WTC11 (cell line): ENCODE data around the gene RASSF1. TPM values are rescaled to one million over a fixed set of nuclear protein-coding genes. Genes with fewer than 3 reads are reported as not detected.

Experiments
- ATAC-seq: fragments of 200-7000 bp; cut with Tn5 transposase; 2 replicates; pipeline ENCODE4 v1.10.0; 2021; ENCODE audit warnings: mild to moderate bottlenecking, moderate library complexity
- CTCF ChIA-PET: fragments of 300-600 bp; sonication (Branson Sonifier 250); formaldehyde crosslinking; loops from one replicate; lab custom pipeline; 2021; ENCODE audit warnings: antibody characterized with exemption; lab: Charles Lee
- POLR2A ChIA-PET: fragments of 350-600 bp; sonication (Branson Sonifier 250); formaldehyde crosslinking; loops from one replicate; lab custom pipeline; 2021; ENCODE audit warnings: antibody characterized with exemption; lab: Charles Lee
- DNase-seq: peaks from one replicate; pipeline ENCODE4 v3.0.0; 2021; ENCODE audit warnings: low spot score
- H3K27ac Mint-ChIP-seq: 2 replicates; pipeline ENCODE4 v1.8.0; 2021; ENCODE audit warnings: mixed read lengths
- H3K27me3 Mint-ChIP-seq: 2 replicates; pipeline ENCODE4 v1.8.0; 2021; ENCODE audit warnings: low read depth, mild to moderate bottlenecking, moderate library complexity, mixed read lengths
- H3K36me3 Mint-ChIP-seq: 2 replicates; pipeline ENCODE4 v1.8.0; 2021; ENCODE audit warnings: mixed read lengths
- H3K4me1 Mint-ChIP-seq: 2 replicates; pipeline ENCODE4 v1.8.0; 2022; ENCODE audit warnings: mixed read lengths
- H3K4me3 Mint-ChIP-seq: 2 replicates; pipeline ENCODE4 v1.8.0; 2021; ENCODE audit warnings: mild to moderate bottlenecking, moderate library complexity, mixed read lengths
- H3K9me3 Mint-ChIP-seq: 2 replicates; pipeline ENCODE4 v1.8.0; 2021; ENCODE audit warnings: mixed read lengths
- ATF1 ChIP-seq: sonication (generic); formaldehyde crosslinking; IDR thresholded peaks from 2 replicates; pipeline ENCODE4 v1.8.1; 2023; ENCODE audit warnings: mild to moderate bottlenecking, moderate library complexity, missing genetic modification reagents
- CBFB ChIP-seq: sonication (generic); formaldehyde crosslinking; IDR thresholded peaks from 2 replicates; pipeline ENCODE4 v1.8.1; 2022; ENCODE audit warnings: mild to moderate bottlenecking, low read depth, missing genetic modification reagents
- E2F5 ChIP-seq: sonication (generic); formaldehyde crosslinking; IDR thresholded peaks from 2 replicates; pipeline ENCODE4 v1.8.1; 2022; ENCODE audit warnings: mild to moderate bottlenecking, moderate library complexity, missing genetic modification reagents
- GRHL2 ChIP-seq: fragments of 250-450 bp; sonication (Bioruptor Pico); IDR thresholded peaks from 2 replicates; pipeline ENCODE4 v1.8.0; 2022; ENCODE audit warnings: mild to moderate bottlenecking, moderate library complexity; ENCODE audit not compliant: insufficient replicate concordance, severe bottlenecking
- GTF2I ChIP-seq: fragments of 250-450 bp; sonication (Bioruptor Pico); conservative IDR thresholded peaks from 2 replicates; pipeline ENCODE4 v1.4.0; 2021; ENCODE audit warnings: mild to moderate bottlenecking
- JUN ChIP-seq: sonication (generic); formaldehyde crosslinking; IDR thresholded peaks from 2 replicates; pipeline ENCODE4 v1.8.0; 2023; ENCODE audit warnings: mild to moderate bottlenecking, missing genetic modification reagents
- KAT7 ChIP-seq: sonication (generic); formaldehyde crosslinking; IDR thresholded peaks from 2 replicates; pipeline ENCODE4 v1.8.1; 2023; ENCODE audit warnings: missing genetic modification reagents, mild to moderate bottlenecking, borderline replicate concordance
- MXD4 ChIP-seq: fragments of 250-450 bp; sonication (Bioruptor Pico); IDR thresholded peaks from 2 replicates; pipeline ENCODE4 v1.8.0; 2021; ENCODE audit warnings: mild to moderate bottlenecking, moderate library complexity, borderline replicate concordance
- MYBL2 ChIP-seq: sonication (generic); formaldehyde crosslinking; IDR thresholded peaks from 2 replicates; pipeline ENCODE4 v1.8.1; 2023; ENCODE audit warnings: mild to moderate bottlenecking, moderate library complexity, missing genetic modification reagents
- NFYB ChIP-seq: sonication (generic); formaldehyde crosslinking; conservative IDR thresholded peaks from 2 replicates; pipeline ENCODE4 v1.8.0; 2022; ENCODE audit warnings: low read depth, missing genetic modification reagents
- NR1H2 ChIP-seq: sonication (generic); formaldehyde crosslinking; IDR thresholded peaks from 2 replicates; pipeline ENCODE4 v1.9.0; 2021; ENCODE audit warnings: mild to moderate bottlenecking, moderate library complexity, missing genetic modification reagents
- NR2C2 ChIP-seq: sonication (generic); formaldehyde crosslinking; IDR thresholded peaks from 2 replicates; pipeline ENCODE4 v1.8.0; 2022; ENCODE audit warnings: mild to moderate bottlenecking, missing genetic modification reagents
- TP53 ChIP-seq: sonication (generic); formaldehyde crosslinking; IDR thresholded peaks from 2 replicates; pipeline ENCODE4 v1.8.1; 2023; ENCODE audit warnings: mild to moderate bottlenecking, missing genetic modification reagents
- ZBTB21 ChIP-seq: sonication (generic); formaldehyde crosslinking; IDR thresholded peaks from 2 replicates; pipeline ENCODE4 v1.8.1; 2023; ENCODE audit warnings: mild to moderate bottlenecking, missing genetic modification reagents, borderline replicate concordance
- ZMAT4 ChIP-seq: fragments of 250-450 bp; sonication (Bioruptor Pico); IDR thresholded peaks from 2 replicates; pipeline ENCODE4 v1.9.0; 2021; ENCODE audit warnings: mild to moderate bottlenecking
- ZNF219 ChIP-seq: sonication (generic); formaldehyde crosslinking; IDR thresholded peaks from 2 replicates; pipeline ENCODE4 v1.8.0; 2023; ENCODE audit warnings: missing genetic modification reagents, mild to moderate bottlenecking, borderline replicate concordance
- ZNF263 ChIP-seq: sonication (generic); formaldehyde crosslinking; IDR thresholded peaks from 2 replicates; pipeline ENCODE4 v1.8.1; 2022; ENCODE audit warnings: low read depth, mild to moderate bottlenecking, moderate library complexity, missing genetic modification reagents
- ZNF396 ChIP-seq: fragments of 250-450 bp; sonication (Bioruptor Pico); IDR thresholded peaks from 2 replicates; pipeline ENCODE4 v1.8.0; 2021; ENCODE audit warnings: mild to moderate bottlenecking, moderate library complexity, borderline replicate concordance
- ZNF423 ChIP-seq: fragments of 250-450 bp; sonication (Bioruptor Pico); IDR thresholded peaks from 2 replicates; pipeline ENCODE4 v2.1.2; 2022; ENCODE audit warnings: mild to moderate bottlenecking, moderate library complexity
- total RNA-seq: library from RNA; stranded (reverse); gene quantifications from 3 replicates; pipeline ENCODE4 v1.2.3, GENCODE V29; 2021
- TF ChIP-seq, protein P1 (sequence below): sonication (generic); formaldehyde crosslinking; IDR thresholded peaks from 2 replicates; pipeline ENCODE4 v1.8.0; 2022; ENCODE audit warnings: mild to moderate bottlenecking, missing genetic modification reagents
- TF ChIP-seq, protein P2 (sequence below): sonication (generic); formaldehyde crosslinking; IDR thresholded peaks from 2 replicates; pipeline ENCODE4 v1.8.1; 2023; ENCODE audit warnings: mild to moderate bottlenecking, missing genetic modification reagents
- TF ChIP-seq, protein P3 (sequence below): sonication (generic); formaldehyde crosslinking; IDR thresholded peaks from 2 replicates; pipeline ENCODE4 v1.8.0; 2022; ENCODE audit warnings: mild to moderate bottlenecking, missing genetic modification reagents
- TF ChIP-seq, protein P4 (sequence below): sonication (generic); formaldehyde crosslinking; conservative IDR thresholded peaks from 2 replicates; pipeline ENCODE4 v1.8.1; 2022; ENCODE audit warnings: mild to moderate bottlenecking, missing genetic modification reagents

RASSF1 gene
- total RNA-seq, 1 experiment from 2014 or later = 14.5 TPM

GRCh38 chr3:50323614-50324199, 16.9 kb downstream of the RASSF1 start (continued):
- TF ChIP-seq, protein P1, sequence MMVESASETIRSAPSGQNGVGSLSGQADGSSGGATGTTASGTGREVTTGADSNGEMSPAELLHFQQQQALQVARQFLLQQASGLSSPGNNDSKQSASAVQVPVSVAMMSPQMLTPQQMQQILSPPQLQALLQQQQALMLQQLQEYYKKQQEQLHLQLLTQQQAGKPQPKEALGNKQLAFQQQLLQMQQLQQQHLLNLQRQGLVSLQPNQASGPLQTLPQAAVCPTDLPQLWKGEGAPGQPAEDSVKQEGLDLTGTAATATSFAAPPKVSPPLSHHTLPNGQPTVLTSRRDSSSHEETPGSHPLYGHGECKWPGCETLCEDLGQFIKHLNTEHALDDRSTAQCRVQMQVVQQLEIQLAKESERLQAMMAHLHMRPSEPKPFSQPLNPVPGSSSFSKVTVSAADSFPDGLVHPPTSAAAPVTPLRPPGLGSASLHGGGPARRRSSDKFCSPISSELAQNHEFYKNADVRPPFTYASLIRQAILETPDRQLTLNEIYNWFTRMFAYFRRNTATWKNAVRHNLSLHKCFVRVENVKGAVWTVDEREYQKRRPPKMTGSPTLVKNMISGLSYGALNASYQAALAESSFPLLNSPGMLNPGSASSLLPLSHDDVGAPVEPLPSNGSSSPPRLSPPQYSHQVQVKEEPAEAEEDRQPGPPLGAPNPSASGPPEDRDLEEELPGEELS (CRISPR knock-in tag) = no peak
- no peak for TF ChIP-seq MYBL2 (CRISPR knock-in tag)

- H3K4me1 Mint-ChIP-seq = peaks cover 42% of the 10 kb centered on the region
- peak overlapping the region; percentile 60; the same call in 1 of the 2 replicates for H3K27ac Mint-ChIP-seq
- no peak for DNase-seq
- no peak for TF ChIP-seq NR2C2
- ChIA-PET CTCF (interaction anchor here (0.8 to 5.5 kb wide), 12 partner anchors 14 to 132 kb away, joined by 3 to 95 read pairs (median 6); partner anchors contain the start of genes GNAT1, HYAL1, HYAL3 and IFRD2), POLR2A (interaction anchor here (2.0 kb wide), 1 partner anchor 14 kb away, joined by 8 read pairs; no protein-coding TSS in a partner anchor)
- no peaks in the 10 kb centered on the region for H3K9me3 Mint-ChIP-seq
- ATAC-seq = no peak
- H3K36me3 Mint-ChIP-seq = peaks cover 26% of the 10 kb centered on the region
- H3K27me3 Mint-ChIP-seq = no peaks in the 10 kb centered on the region
- peak overlapping the region; percentile 88 for H3K4me3 Mint-ChIP-seq
These were observed 17.5 kb downstream of the RASSF1 start for GRCh38 chr3:50323092-50323600.

DNA sequence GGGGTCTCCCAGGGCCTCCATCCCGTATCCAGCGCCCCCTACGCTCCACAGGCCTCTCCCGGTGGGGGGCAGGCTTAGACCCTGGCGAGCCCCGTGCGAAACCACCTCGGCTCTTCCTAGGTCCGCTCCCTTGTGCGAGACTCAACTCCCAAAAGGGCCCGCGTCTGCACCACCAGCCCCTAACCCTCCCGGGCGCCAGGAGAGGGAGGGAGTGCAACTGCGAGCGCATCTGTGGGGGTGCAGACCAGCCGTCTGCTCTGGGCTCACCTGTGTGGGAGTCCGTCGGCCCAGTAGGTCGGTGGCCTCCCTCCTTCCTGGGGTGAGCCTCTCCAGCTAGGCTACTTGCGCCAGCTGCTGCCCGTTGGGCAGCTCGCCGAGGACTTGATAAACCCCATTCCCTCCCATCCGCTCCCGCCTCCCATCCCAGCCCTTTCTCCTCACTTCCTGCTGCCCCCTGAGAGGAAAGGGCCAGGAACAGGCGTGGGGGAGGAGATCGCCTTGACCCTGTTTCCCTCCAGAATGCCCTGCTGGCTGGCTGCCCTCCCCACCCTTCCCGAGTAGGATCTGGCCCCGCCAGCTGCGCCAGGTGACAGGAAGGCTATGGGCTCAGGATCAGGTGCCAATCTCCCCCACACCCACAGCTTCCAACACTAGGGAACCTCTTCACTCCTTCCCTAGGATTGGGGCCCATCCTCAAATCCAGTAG, 18.1 kb downstream of the RASSF1 start, which contains the start of gene HYAL2:
TSS of gene HYAL2 (minus strand) at position 360 of the 706 bp plus-strand sequence. CDS start 2,256 bp downstream, outside the sequence.
- H3K4me3 Mint-ChIP-seq = peak within 1 kb of the TSS; percentile 88
- peaks cover 42% of the 10 kb centered on the region for H3K4me1 Mint-ChIP-seq
- H3K27ac Mint-ChIP-seq = peak within 1 kb of the TSS; percentile 97
- no peaks in the 10 kb centered on the region for H3K9me3 Mint-ChIP-seq
- ChIA-PET POLR2A (interaction anchor here (1.5 to 2.0 kb wide), 2 partner anchors 15 to 23 kb away, joined by 5 to 8 read pairs; partner anchors contain the start of genes HYAL3 and NAA80), CTCF (interaction anchor here (0.8 to 5.5 kb wide), 16 partner anchors 14 to 131 kb away, joined by 3 to 95 read pairs (median 6); partner anchors contain the start of genes CYB561D2, GNAT1, HYAL1 and HYAL3)
- ATAC-seq (peak; percentile 6), DNase-seq (peak; percentile 65)
- no peaks in the 10 kb centered on the region for H3K27me3 Mint-ChIP-seq
- H3K36me3 Mint-ChIP-seq = peaks cover 28% of the 10 kb centered on the region
- no peak for TF ChIP-seq ZNF423 (CRISPR knock-in tag)
- TF ChIP-seq JUN (CRISPR knock-in tag) = no peak
- TF ChIP-seq, protein P2, sequence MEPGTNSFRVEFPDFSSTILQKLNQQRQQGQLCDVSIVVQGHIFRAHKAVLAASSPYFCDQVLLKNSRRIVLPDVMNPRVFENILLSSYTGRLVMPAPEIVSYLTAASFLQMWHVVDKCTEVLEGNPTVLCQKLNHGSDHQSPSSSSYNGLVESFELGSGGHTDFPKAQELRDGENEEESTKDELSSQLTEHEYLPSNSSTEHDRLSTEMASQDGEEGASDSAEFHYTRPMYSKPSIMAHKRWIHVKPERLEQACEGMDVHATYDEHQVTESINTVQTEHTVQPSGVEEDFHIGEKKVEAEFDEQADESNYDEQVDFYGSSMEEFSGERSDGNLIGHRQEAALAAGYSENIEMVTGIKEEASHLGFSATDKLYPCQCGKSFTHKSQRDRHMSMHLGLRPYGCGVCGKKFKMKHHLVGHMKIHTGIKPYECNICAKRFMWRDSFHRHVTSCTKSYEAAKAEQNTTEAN (CRISPR knock-in tag) = no peak
- TF ChIP-seq E2F5 (CRISPR knock-in tag) = no peak
- TF ChIP-seq KAT7 (CRISPR knock-in tag) = peak; percentile 70; the same call in 1 of the 2 replicates
- TF ChIP-seq ZNF219 (CRISPR knock-in tag) = no peak
- no peak for TF ChIP-seq TP53 (CRISPR knock-in tag)
- TF ChIP-seq NFYB = no peak
- no peak for TF ChIP-seq GTF2I
- TF ChIP-seq NR1H2 (CRISPR knock-in tag) = no peak
- no peak for TF ChIP-seq GRHL2
- TF ChIP-seq, protein P3, sequence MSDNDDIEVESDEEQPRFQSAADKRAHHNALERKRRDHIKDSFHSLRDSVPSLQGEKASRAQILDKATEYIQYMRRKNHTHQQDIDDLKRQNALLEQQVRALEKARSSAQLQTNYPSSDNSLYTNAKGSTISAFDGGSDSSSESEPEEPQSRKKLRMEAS (CRISPR knock-in tag) = no peak
- TF ChIP-seq, protein P1 (CRISPR knock-in tag) = peak; percentile 78
- peak; percentile 22; the same call in 1 of the 2 replicates for TF ChIP-seq ZBTB21 (CRISPR knock-in tag)
- no peak for TF ChIP-seq NR2C2
- TF ChIP-seq ZNF396 (CRISPR knock-in tag) = no peak
- TF ChIP-seq ZNF263 = no peak
- 0 out of 2 replicates have a peak, but pooled peaks have one; percentile 3 for TF ChIP-seq CBFB (CRISPR knock-in tag)
- no peak for TF ChIP-seq ATF1 (CRISPR knock-in tag)
- TF ChIP-seq, protein P4, sequence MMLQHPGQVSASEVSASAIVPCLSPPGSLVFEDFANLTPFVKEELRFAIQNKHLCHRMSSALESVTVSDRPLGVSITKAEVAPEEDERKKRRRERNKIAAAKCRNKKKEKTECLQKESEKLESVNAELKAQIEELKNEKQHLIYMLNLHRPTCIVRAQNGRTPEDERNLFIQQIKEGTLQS = no peak
- TF ChIP-seq MXD4 (CRISPR knock-in tag) = no peak
- no peak for TF ChIP-seq ZMAT4 (CRISPR knock-in tag)
